GM18861 (cell line): ENCODE measurements around the gene ANP32E.

Source experiments
- ATAC-seq: cut with Tn5 transposase; IDR thresholded peaks from one replicate; pipeline ENCODE4 v1.9.1; 2021; ENCODE audit not compliant: unreplicated experiment

The ANP32E gene

DNA sequence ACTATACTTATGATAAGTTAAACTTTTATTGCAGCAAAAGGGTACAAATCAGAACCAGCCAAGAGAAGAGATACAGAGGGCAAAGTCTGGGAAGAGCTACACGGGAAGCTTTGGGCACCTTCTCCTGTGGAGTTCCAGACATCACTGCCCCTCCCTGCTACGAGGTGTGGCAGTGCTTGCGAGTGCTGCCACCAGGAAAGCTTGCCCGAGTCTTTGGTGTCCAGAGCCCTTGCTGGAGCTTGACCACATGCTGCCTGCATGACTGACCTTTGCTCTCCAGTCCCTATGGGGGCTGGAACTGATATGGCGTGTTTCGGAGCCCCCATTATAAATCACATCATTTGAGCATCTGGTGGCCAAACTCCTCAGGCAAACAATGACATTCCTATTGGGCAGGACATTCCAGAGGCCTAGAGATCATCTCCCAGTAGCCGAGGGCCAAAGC is 62.7 kb downstream of the ANP32E start:
- no peak for ATAC-seq

DNA sequence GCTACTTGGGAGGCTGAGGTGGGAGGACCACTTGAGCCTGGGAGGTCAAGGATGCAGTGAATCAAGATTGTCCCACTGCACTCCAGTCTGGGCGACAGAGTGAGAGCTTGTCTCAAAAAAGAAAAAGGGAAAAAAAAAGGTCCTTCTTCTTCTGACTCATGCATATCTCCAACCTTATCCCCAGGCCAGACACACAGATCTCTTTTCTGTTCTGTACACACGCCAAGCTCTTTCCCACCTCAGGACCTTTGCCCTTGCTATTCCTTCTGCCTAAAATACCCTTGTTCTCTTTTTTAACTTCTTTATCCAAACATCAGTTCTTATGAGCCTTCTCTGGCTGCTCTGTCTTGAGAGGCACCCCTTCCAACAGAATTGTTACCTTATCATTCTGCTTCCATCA is 64.1 kb downstream of the ANP32E start:
- no peak for ATAC-seq

DNA sequence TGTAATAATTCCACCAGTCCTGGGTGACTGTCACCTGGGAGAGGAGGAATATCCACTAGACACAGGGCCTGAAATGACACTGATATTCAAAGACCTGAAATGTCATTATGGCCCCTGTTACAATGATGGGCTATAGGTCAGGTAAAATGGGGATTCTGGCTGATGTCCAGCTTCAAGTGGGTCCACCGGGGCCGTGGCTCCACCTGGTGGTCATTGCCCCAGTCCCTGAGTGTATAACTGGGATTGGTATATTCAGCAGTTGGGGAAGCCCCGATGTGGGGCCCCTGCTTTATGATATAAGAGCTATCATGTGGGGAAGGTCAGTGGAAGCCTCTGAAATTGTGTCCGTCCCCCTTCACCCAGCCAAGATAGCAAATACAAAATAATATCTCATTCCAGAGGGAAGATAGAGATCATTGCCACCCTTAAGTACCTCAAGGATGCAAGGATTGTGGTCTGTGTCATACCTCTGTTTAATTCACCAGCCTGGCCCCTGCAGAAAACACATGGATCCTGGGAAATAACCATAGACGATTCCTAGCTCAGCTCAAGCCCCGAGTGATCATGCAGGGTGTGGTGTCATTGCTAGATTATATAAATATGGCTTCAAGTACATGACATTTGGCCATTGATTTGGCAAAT is 66.8 kb downstream of the ANP32E start:
- peak; percentile 47 for ATAC-seq
